Chondrocyte (in vitro differentiated cells): ENCODE measurements around the gene C18orf63. TPM values are rescaled to one million over a fixed set of nuclear protein-coding genes. Genes with fewer than 3 reads are reported as not detected.

Experiments used
- DNase-seq: peaks from one replicate; pipeline ENCODE4 v3.0.0; 2021; ENCODE audit warnings: mixed read lengths, low spot score
- H3K27ac Mint-ChIP-seq: one replicate; pipeline ENCODE4 v1.8.0; 2021; ENCODE audit warnings: mild to moderate bottlenecking, moderate library complexity, mixed read lengths; ENCODE audit not compliant: unreplicated experiment
- H3K27me3 Mint-ChIP-seq: 2 replicates; pipeline ENCODE4 v1.8.0; 2021; ENCODE audit warnings: low read depth, mixed read lengths
- H3K36me3 Mint-ChIP-seq: 2 replicates; pipeline ENCODE4 v1.8.0; 2021; ENCODE audit warnings: low read depth, mixed read lengths
- H3K4me1 Mint-ChIP-seq: 2 replicates; pipeline ENCODE4 v1.8.0; 2021; ENCODE audit warnings: low read depth, mild to moderate bottlenecking, mixed read lengths
- H3K4me3 Mint-ChIP-seq: one replicate; pipeline ENCODE4 v1.8.0; 2021; ENCODE audit warnings: mild to moderate bottlenecking, moderate library complexity, mixed read lengths; ENCODE audit not compliant: unreplicated experiment
- H3K9me3 Mint-ChIP-seq: 2 replicates; pipeline ENCODE4 v1.8.0; 2021; ENCODE audit warnings: low read depth, mixed read lengths
- CTCF ChIP-seq: fragments of 200-600 bp; sonication (generic); IDR thresholded peaks from 2 replicates; pipeline ENCODE4 v1.5.0; 2021; ENCODE audit warnings: antibody characterized with exemption, mild to moderate bottlenecking, moderate library complexity
- long read RNA-seq: library from polyadenylated mRNA; stranded (forward); transcript quantifications from one replicate; pipeline ENCODE4 v2.0.0, GENCODE V29; 2021
- total RNA-seq: library from RNA; stranded (reverse); gene quantifications from 3 replicates; pipeline ENCODE4 v1.2.1, GENCODE V29; 2021

The C18orf63 gene
- not detected in 3 replicates for total RNA-seq
- long read RNA-seq = 0 reads

DNA sequence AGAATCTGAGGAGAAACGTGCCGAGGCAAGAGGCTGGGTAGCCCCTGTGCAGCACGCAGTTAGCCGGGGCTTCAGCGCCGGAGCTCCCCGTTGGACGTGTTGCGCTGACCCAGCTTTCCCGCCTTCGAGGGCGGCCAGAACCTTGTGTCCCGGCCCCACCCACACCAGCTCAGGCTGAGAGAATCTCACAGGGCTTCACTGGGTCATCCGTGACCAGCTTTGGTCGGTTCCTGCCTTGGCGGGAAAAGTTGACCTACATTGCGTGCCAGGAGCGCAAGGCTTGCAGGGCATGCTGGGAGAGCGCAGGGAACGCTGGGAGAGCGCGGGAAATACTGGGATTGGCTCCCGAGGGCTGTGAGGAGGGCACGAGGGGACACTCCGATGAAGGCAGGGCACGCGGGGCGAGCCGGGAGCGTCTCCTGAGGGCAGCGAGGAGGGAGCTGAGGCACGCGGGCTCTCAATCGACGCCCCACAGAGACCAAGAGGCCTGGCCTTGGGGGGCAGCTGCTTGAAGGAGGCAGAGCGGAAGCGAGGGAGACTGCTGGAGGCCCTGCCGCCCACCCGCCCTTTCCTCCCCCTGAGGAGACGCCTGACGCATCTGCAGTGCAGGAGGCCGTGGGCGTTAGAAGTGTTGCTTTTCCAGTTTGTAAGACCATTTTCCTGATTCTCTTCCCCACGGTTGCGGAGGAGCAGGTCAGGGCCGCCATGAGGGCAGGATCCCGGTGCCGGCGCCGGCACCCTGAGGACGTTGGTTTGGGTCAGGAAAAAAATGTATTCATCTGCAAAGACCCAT is at the start of gene C18orf63:
C18orf63 (plus strand) TSS at position 376 of the 793 bp plus-strand sequence. CDS start 2,027 bp downstream, outside the sequence.
- no peak within 1 kb of the TSS for H3K4me3 Mint-ChIP-seq
- H3K4me1 Mint-ChIP-seq = peaks cover 8% of the 10 kb centered on the region
- no peak for TF ChIP-seq CTCF
- no peaks in the 10 kb centered on the region for H3K9me3 Mint-ChIP-seq
- H3K36me3 Mint-ChIP-seq = no peaks in the 10 kb centered on the region
- DNase-seq = peak; percentile 83
- no peaks in the 10 kb centered on the region for H3K27me3 Mint-ChIP-seq
- no peak within 1 kb of the TSS for H3K27ac Mint-ChIP-seq

DNA sequence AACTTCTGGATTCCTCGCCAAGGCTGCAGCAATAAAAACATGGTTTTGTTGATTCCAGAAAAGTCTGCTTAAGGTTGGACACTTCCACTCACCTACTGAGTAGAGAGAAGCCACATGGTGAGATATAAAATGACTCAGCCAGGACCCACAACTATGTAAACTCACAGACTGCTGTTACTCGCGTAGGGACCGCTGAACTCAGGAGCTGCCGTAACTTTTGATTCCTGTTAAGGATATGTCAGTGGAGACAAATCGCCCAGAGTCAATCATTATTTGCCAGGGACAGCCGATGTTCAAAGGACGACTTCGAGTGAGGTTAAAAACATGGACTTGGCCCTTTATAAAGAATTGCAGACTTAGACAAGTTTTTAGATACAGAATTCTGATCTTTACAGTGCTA is 49.5 kb upstream of the C18orf63 start:
- Mint-ChIP-seq H3K27ac (no peak overlapping the region), H3K4me3 (no peak overlapping the region), H3K27me3 (no peaks in the 10 kb centered on the region), H3K36me3 (peaks cover 2% of the 10 kb centered on the region), H3K4me1 (no peaks in the 10 kb centered on the region), H3K9me3 (no peaks in the 10 kb centered on the region)
- DNase-seq = no peak
- no peak for TF ChIP-seq CTCF

GRCh38 chr18:74268175-74268574 is 47.5 kb upstream of the C18orf63 start:
- H3K36me3 Mint-ChIP-seq = no peaks in the 10 kb centered on the region
- no peaks in the 10 kb centered on the region for H3K4me1 Mint-ChIP-seq
- no peaks in the 10 kb centered on the region for H3K27me3 Mint-ChIP-seq
- TF ChIP-seq CTCF = no peak
- no peak overlapping the region for H3K4me3 Mint-ChIP-seq
- no peak overlapping the region for H3K27ac Mint-ChIP-seq
- no peak for DNase-seq
- H3K9me3 Mint-ChIP-seq = no peaks in the 10 kb centered on the region

GRCh38 chr18:74268933-74269620 is 46.6 kb upstream of the C18orf63 start:
- TF ChIP-seq CTCF = no peak
- H3K27ac Mint-ChIP-seq = no peak overlapping the region
- no peaks in the 10 kb centered on the region for H3K9me3 Mint-ChIP-seq
- no peak overlapping the region for H3K4me3 Mint-ChIP-seq
- H3K4me1 Mint-ChIP-seq = no peaks in the 10 kb centered on the region
- no peaks in the 10 kb centered on the region for H3K27me3 Mint-ChIP-seq
- DNase-seq = no peak
- H3K36me3 Mint-ChIP-seq = no peaks in the 10 kb centered on the region

DNA sequence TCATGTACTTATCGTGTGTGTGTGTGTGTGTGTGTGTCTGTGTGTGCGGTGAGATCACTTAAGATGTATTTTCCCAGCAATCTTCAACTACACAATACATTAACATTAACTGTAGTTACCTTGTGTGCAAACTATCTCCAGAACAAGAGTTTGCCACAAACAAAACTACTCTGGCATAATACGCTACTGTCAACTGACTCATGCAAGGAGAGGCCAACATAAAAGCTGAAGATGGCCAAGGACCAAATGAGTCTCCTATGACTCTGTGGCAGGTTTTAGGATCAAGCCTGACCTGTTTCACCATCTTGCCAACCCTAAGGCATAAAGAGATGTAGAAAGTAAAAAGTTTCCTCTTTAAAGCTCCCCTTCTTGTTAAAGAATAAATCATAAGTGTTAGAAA is 44.0 kb upstream of the C18orf63 start:
- no peaks in the 10 kb centered on the region for H3K27me3 Mint-ChIP-seq
- TF ChIP-seq CTCF = no peak
- no peak overlapping the region for H3K27ac Mint-ChIP-seq
- H3K36me3 Mint-ChIP-seq = no peaks in the 10 kb centered on the region
- no peak for DNase-seq
- no peaks in the 10 kb centered on the region for H3K9me3 Mint-ChIP-seq
- H3K4me3 Mint-ChIP-seq = no peak overlapping the region
- H3K4me1 Mint-ChIP-seq = no peaks in the 10 kb centered on the region
